Sigmoid colon (tissue), 7 donors: Measurements from ENCODE around the gene PRSS56. TPM values are rescaled to one million over a fixed set of nuclear protein-coding genes. Genes with fewer than 3 reads are reported as not detected.
A peak's percentile ranks its signal among the peaks of the same experiment; 100 is the strongest.

ENCODE experiments used
- DNase-seq: peaks from one replicate; pipeline ENCODE4 v3.0.0-alpha.2; 2019
- H3K27ac ChIP-seq, 4 donors: fragments of 200-600 bp; sonication (generic); one replicate each; pipeline ENCODE4 v1.5.1; 2016 to 2019; ENCODE audit warnings: mild to moderate bottlenecking in 1 of 4
- H3K27me3 ChIP-seq, 3 donors: fragments of 200-600 bp; sonication (generic); one replicate each; pipeline ENCODE4 v1.5.1; 2019; ENCODE audit warnings: mild to moderate bottlenecking in 1 of 3
- H3K36me3 ChIP-seq, 4 donors: fragments of 200-600 bp; sonication (generic); one replicate each; pipeline ENCODE4 v1.5.1; 2016 to 2019
- H3K4me1 ChIP-seq, 4 donors: fragments of 200-600 bp; sonication (generic); one replicate each; pipeline ENCODE4 v1.5.1; 2017 to 2019
- H3K4me3 ChIP-seq, 4 donors: fragments of 200-600 bp; sonication (generic); one replicate each; pipeline ENCODE4 v1.5.1; 2017 to 2019; ENCODE audit warnings: mild to moderate bottlenecking in 2 of 4, moderate library complexity in 1 of 4
- H3K9me3 ChIP-seq, 4 donors: fragments of 200-600 bp in 3 of 4; sonication (generic) in 3 of 4; one replicate each; pipeline versions ENCODE4 v1.5.1 to v1.6.1; 2013 to 2019
- CTCF ChIP-seq, 4 experiments: fragments of 450-650 bp in 3 of 4; fragments of 200-600 bp in 1 of 4; IDR thresholded peaks; one replicate each; pipeline ENCODE4 v1.5.1; 2016 to 2019; ENCODE audit warnings: antibody characterized with exemption in 4 of 4, mild to moderate bottlenecking in 3 of 4, moderate library complexity in 2 of 4
- EP300 ChIP-seq, 4 donors: sonication (generic); formaldehyde crosslinking; IDR thresholded peaks; one replicate each; pipeline ENCODE4 v1.6.1; 2017; ENCODE audit warnings: antibody characterized with exemption in 4 of 4
- POLR2A ChIP-seq, 2 donors: fragments of 450-650 bp; IDR thresholded peaks; one replicate each; pipeline ENCODE4 v1.6.1; 2016; ENCODE audit warnings: antibody characterized with exemption in 2 of 2, mild to moderate bottlenecking in 2 of 2, moderate library complexity in 2 of 2
- POLR2AphosphoS5 ChIP-seq, 4 donors: sonication (generic); formaldehyde crosslinking; IDR thresholded peaks; one replicate each; pipeline ENCODE4 v1.6.1; 2017; ENCODE audit warnings: antibody characterized with exemption in 4 of 4
- WGBS, 2 donors: extraction: QIAGEN DNeasy Blood & Tissue Kit; methylation state at CpG; one replicate each; pipeline ENCODE4 v1.1.7; 2013; 5-methylcytosine and 5-hydroxymethylcytosine counted together
- intact Hi-C: fragments of 100-400 bp; cut with DNase I; formaldehyde crosslinking; loops from one replicate; pipeline ENCODE4 v1.15.1; 2023
- polyA plus RNA-seq, 3 donors: library from polyadenylated mRNA; stranded (reverse); fragments of 200-250 nt; gene quantifications; one replicate each; pipeline ENCODE4 v1.2.3, GENCODE V29; 2013
- total RNA-seq, 4 donors: library from RNA; depleted of rRNA; stranded (reverse); fragments of >200 nt; gene quantifications; one replicate each; pipeline ENCODE4 v1.1.0, GENCODE V29; 2016
- donor health status: healthy with polysubstance abuse.
- donor health status: Bipolar disorder and iron deficiency.
- donor health status: healthy.

The PRSS56 gene
- total and polyA plus RNA-seq, 7 donors, result not detected

GRCh38 chr2:232521959-232522622, 1.9 kb downstream of the PRSS56 start:
- DNase-seq, result no peak
- no peak overlapping the region for H3K27ac ChIP-seq
- TF ChIP-seq CTCF (IDR thresholded peaks at IDR 0.05), result peak in 3 of 4 experiments; percentile 26 to 95 (median 31)
- no peak for TF ChIP-seq POLR2AphosphoS5 (IDR thresholded peaks at IDR 0.05)
- 6 to 8% methylated on average over 66 of the region's 66 CpGs for WGBS, 2 donors
- peak overlapping the region in 3 of 4 donors; percentile 2 to 39 (median 38) for H3K4me3 ChIP-seq
- intact Hi-C loops, result loop anchor here (2.0 to 5.0 kb wide), 2 partner anchors 81 to 615 kb away; no protein-coding TSS in a partner anchor
- H3K9me3 ChIP-seq, result no peaks in the 10 kb centered on the region
- no peaks in the 10 kb centered on the region for H3K36me3 ChIP-seq
- peaks cover 30 to 74% (median 51%) of the 10 kb centered on the region in 3 donors for H3K27me3 ChIP-seq
- peaks cover 0 to 31% (median 29%) of the 10 kb centered on the region in 4 donors for H3K4me1 ChIP-seq

- Histone ChIP-seq H3K27me3 (peaks cover 30 to 74% (median 51%) of the 10 kb centered on the region in 3 donors), H3K9me3 (no peaks in the 10 kb centered on the region), H3K4me3 (peak overlapping the region in 2 of 4 donors; percentile 38 to 39), H3K4me1 (peaks cover 0 to 31% (median 29%) of the 10 kb centered on the region in 4 donors), H3K36me3 (no peaks in the 10 kb centered on the region), H3K27ac (no peak overlapping the region)
- DNase-seq, result no peak
- intact Hi-C loops, result loop anchor here (2.0 to 5.0 kb wide), 2 partner anchors 82 to 616 kb away; no protein-coding TSS in a partner anchor
- 14 to 23% methylated on average over 46 of the region's 46 CpGs for WGBS, 2 donors
- TF ChIP-seq CTCF (IDR thresholded peaks at IDR 0.05) (no peak), EP300 (IDR thresholded peaks at IDR 0.05) (no peak), POLR2AphosphoS5 (IDR thresholded peaks at IDR 0.05) (no peak), POLR2A (IDR thresholded peaks at IDR 0.05) (no peak)
These were observed 2.6 kb downstream of the PRSS56 start for GRCh38 chr2:232522623-232523401.

GRCh38 chr2:232523402-232523681, 3.2 kb downstream of the PRSS56 start:
- Histone ChIP-seq H3K36me3 (no peaks in the 10 kb centered on the region), H3K4me3 (no peak overlapping the region), H3K4me1 (peaks cover 0 to 31% (median 29%) of the 10 kb centered on the region in 4 donors), H3K9me3 (no peaks in the 10 kb centered on the region), H3K27ac (no peak overlapping the region), H3K27me3 (peaks cover 30 to 74% (median 51%) of the 10 kb centered on the region in 3 donors)
- intact Hi-C loops, result loop anchor here (2.0 to 5.0 kb wide), 2 partner anchors 83 to 616 kb away; no protein-coding TSS in a partner anchor
- DNase-seq, result no peak
- TF ChIP-seq POLR2AphosphoS5 (IDR thresholded peaks at IDR 0.05), result no peak
- no peak for TF ChIP-seq CTCF (IDR thresholded peaks at IDR 0.05)
- TF ChIP-seq EP300 (IDR thresholded peaks at IDR 0.05), result no peak
- TF ChIP-seq POLR2A (IDR thresholded peaks at IDR 0.05), result no peak
- WGBS, 2 donors, result 10 to 17% methylated on average over 16 of the region's 16 CpGs

- intact Hi-C loops, result loop anchor here (2.0 to 5.0 kb wide), 2 partner anchors 83 to 617 kb away; no protein-coding TSS in a partner anchor
These were observed 3.8 kb downstream of the PRSS56 start for GRCh38 chr2:232523682-232524597.

More at GRCh38 chr2:232523682-232524597, 3.8 kb downstream of the PRSS56 start:
- no peaks in the 10 kb centered on the region for H3K36me3 ChIP-seq
- no peak for TF ChIP-seq POLR2A (IDR thresholded peaks at IDR 0.05)
- TF ChIP-seq CTCF (IDR thresholded peaks at IDR 0.05), result no peak
- TF ChIP-seq EP300 (IDR thresholded peaks at IDR 0.05), result no peak
- no peak for TF ChIP-seq POLR2AphosphoS5 (IDR thresholded peaks at IDR 0.05)
- H3K27ac ChIP-seq, result no peak overlapping the region
- WGBS, 2 donors, result 1% methylated on average over 75 of the region's 75 CpGs
- DNase-seq, result no peak
- no peaks in the 10 kb centered on the region for H3K9me3 ChIP-seq
- H3K4me3 ChIP-seq, result peak overlapping the region in 3 of 4 donors; percentile 9 to 36 (median 33)
- peaks cover 0 to 31% (median 29%) of the 10 kb centered on the region in 4 donors for H3K4me1 ChIP-seq
- H3K27me3 ChIP-seq, result peaks cover 30 to 74% (median 51%) of the 10 kb centered on the region in 3 donors
